Spleen (tissue), 11 donors: ENCODE results near the gene CEMIP2. TPM values are rescaled to one million over a fixed set of nuclear protein-coding genes. Genes with fewer than 3 reads are reported as not detected.
"Not testable (repeated sequence)": the region's sequence is repeated elsewhere in the genome, so short reads cannot be mapped to it uniquely, and the experiment has no call there.

Experiments used
- DNase-seq: peaks from one replicate; pipeline ENCODE4 v3.0.0-alpha.2; 2020
- H3K27ac ChIP-seq, 8 donors: fragments of 200-600 bp; sonication (generic) in 7 of 8; 1 replicate in 4 of 8; 2 replicates in 4 of 8; pipeline versions ENCODE4 v1.5.0 to v1.8.0; 2016 to 2021; ENCODE audit warnings: inconsistent platforms in 4 of 8, mild to moderate bottlenecking in 4 of 8, moderate library complexity in 1 of 8
- H3K27me3 ChIP-seq, 7 donors: fragments of 200-600 bp; sonication (generic) in 6 of 7; replicated peaks in 1 of 7; 1 replicate in 4 of 7; 2 replicates in 3 of 7; pipeline versions ENCODE4 v1.5.0 to v1.8.0; 2016 to 2021; ENCODE audit warnings: inconsistent platforms in 3 of 7, mild to moderate bottlenecking in 1 of 7
- H3K36me3 ChIP-seq, 6 donors: fragments of 200-600 bp; sonication (generic) in 5 of 6; 1 replicate in 4 of 6; 2 replicates in 2 of 6; pipeline versions ENCODE4 v1.5.0 to v1.8.0; 2016 to 2021; ENCODE audit warnings: inconsistent platforms in 2 of 6
- H3K4me1 ChIP-seq, 6 donors: fragments of 200-600 bp; sonication (generic) in 5 of 6; 1 replicate in 3 of 6; 2 replicates in 3 of 6; pipeline versions ENCODE4 v1.5.0 to v1.8.0; 2016 to 2021; ENCODE audit warnings: inconsistent platforms in 3 of 6
- H3K4me3 ChIP-seq, 8 donors: fragments of 200-600 bp; sonication (generic) in 7 of 8; 1 replicate in 4 of 8; 2 replicates in 4 of 8; pipeline versions ENCODE4 v1.5.0 to v1.8.0; 2016 to 2021; ENCODE audit warnings: inconsistent platforms in 4 of 8, mild to moderate bottlenecking in 4 of 8, moderate library complexity in 2 of 8
- H3K9me3 ChIP-seq, 8 donors: fragments of 200-600 bp; sonication (generic) in 7 of 8; 1 replicate in 4 of 8; 2 replicates in 4 of 8; pipeline versions ENCODE4 v1.5.0 to v1.8.0; 2016 to 2021; ENCODE audit warnings: inconsistent platforms in 4 of 8
- POLR2A ChIP-seq, 3 donors: fragments of 450-650 bp; IDR thresholded peaks; one replicate each; pipeline ENCODE4 v1.5.1; 2017; ENCODE audit warnings: antibody characterized with exemption in 3 of 3, mild to moderate bottlenecking in 1 of 3
- POLR2AphosphoS5 ChIP-seq, 3 donors: sonication (generic); formaldehyde crosslinking; IDR thresholded peaks; one replicate each; pipeline ENCODE4 v1.5.1; 2017; ENCODE audit warnings: antibody characterized with exemption in 3 of 3
- WGBS, 5 donors: extraction: QIAGEN DNeasy Blood & Tissue Kit in 3 of 5; methylation state at CpG; one replicate each; pipeline versions ENCODE4 v1.1.5 to v1.1.7; 2013 to 2018; 5-methylcytosine and 5-hydroxymethylcytosine counted together
- intact Hi-C: fragments of 100-400 bp; cut with DNase I; formaldehyde crosslinking; loops from one replicate; pipeline ENCODE4 v1.15.0; 2023; ENCODE audit warnings: low total_unique reads
- polyA plus RNA-seq, 3 donors: library from polyadenylated mRNA; stranded (reverse); fragments of 200-250 nt; gene quantifications; one replicate each; pipeline ENCODE4 v1.2.1, GENCODE V29; 2013
- total RNA-seq, 7 donors: library from RNA; depleted of rRNA in 3 of 7; stranded (reverse); fragments of >200 nt in 3 of 7; fragmentation: NEBNext Ultra II Directional in 4 of 7; extraction: Animal tissue kit (Norgen Biotek cat#: 25700) in 4 of 7; gene quantifications; one replicate each; pipeline versions ENCODE4 v1.1.0 to v1.2.1, GENCODE V29; 2016 to 2021
- TF ChIP-seq, protein P1 (sequence below), 11 experiments: fragments of 200-600 bp in 7 of 11; fragments of 450-650 bp in 4 of 11; sonication (generic) in 4 of 11; IDR thresholded peaks in 8 of 11; conservative IDR thresholded peaks in 3 of 11; 1 replicate in 7 of 11; 2 replicates in 4 of 11; pipeline versions ENCODE4 v1.4.0 to v1.8.0; 2016 to 2021; ENCODE audit warnings: antibody characterized with exemption in 11 of 11, inconsistent platforms in 4 of 11, mild to moderate bottlenecking in 1 of 11
- donor health status: healthy with polysubstance abuse.
- donor health status: DM: no; HTN: no; CAD: no; lungs with moderate emphysema.
- donor health status: DM: no; HTN: no; CAD: no.
- donor health status: Bipolar disorder and iron deficiency.
- donor health status: healthy.
- donor health status: DM: no; HTN: no; CAD: no.
- donor health status: DM: yes; HTN: yes; CAD: no.

The CEMIP2 gene
- total and polyA plus RNA-seq, 10 donors = 14.2 to 175 (median 86.1) TPM

DNA sequence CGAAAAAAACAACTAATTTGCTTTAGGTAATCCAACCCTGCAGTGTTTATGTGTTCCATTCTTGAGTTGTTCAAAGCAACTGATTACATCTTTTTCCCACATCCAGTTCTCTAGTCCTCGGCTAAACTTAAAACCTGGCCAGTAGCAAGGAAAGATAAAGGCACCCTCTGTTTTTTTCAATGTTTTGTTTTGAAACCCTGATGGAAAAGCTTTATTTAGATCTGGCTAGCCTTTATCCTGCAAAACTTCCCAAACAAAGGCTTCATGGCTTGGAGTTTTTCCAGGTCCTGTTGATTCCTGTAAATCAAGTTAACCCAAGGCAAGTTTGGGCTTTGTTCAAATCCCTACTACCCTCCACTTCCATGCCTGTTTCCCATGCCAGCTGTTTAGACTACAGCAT, 105.1 kb downstream of the CEMIP2 start:
- no peak for DNase-seq
- intact Hi-C loops = no loop called here
- TF ChIP-seq POLR2A (IDR thresholded peaks at IDR 0.05) (no peak), POLR2AphosphoS5 (IDR thresholded peaks at IDR 0.05) (no peak)
- TF ChIP-seq, protein P1, sequence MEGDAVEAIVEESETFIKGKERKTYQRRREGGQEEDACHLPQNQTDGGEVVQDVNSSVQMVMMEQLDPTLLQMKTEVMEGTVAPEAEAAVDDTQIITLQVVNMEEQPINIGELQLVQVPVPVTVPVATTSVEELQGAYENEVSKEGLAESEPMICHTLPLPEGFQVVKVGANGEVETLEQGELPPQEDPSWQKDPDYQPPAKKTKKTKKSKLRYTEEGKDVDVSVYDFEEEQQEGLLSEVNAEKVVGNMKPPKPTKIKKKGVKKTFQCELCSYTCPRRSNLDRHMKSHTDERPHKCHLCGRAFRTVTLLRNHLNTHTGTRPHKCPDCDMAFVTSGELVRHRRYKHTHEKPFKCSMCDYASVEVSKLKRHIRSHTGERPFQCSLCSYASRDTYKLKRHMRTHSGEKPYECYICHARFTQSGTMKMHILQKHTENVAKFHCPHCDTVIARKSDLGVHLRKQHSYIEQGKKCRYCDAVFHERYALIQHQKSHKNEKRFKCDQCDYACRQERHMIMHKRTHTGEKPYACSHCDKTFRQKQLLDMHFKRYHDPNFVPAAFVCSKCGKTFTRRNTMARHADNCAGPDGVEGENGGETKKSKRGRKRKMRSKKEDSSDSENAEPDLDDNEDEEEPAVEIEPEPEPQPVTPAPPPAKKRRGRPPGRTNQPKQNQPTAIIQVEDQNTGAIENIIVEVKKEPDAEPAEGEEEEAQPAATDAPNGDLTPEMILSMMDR (IDR thresholded peaks at IDR 0.05 in 8 of 11, conservative IDR thresholded peaks at IDR 0.05 in 3 of 11) = no peak
- Histone ChIP-seq H3K4me3 (no peak overlapping the region), H3K9me3 (no peaks in the 10 kb centered on the region), H3K4me1 (peaks cover 0 to 12% (median 0%) of the 10 kb centered on the region in 6 donors), H3K27me3 (no peaks in the 10 kb centered on the region), H3K36me3 (no peaks in the 10 kb centered on the region), H3K27ac (peak overlapping the region in 1 of 8 donors; percentile 1)
- 39 to 61% (median 41%) methylated on average over 2 of the region's 2 CpGs for WGBS, 5 donors

DNA sequence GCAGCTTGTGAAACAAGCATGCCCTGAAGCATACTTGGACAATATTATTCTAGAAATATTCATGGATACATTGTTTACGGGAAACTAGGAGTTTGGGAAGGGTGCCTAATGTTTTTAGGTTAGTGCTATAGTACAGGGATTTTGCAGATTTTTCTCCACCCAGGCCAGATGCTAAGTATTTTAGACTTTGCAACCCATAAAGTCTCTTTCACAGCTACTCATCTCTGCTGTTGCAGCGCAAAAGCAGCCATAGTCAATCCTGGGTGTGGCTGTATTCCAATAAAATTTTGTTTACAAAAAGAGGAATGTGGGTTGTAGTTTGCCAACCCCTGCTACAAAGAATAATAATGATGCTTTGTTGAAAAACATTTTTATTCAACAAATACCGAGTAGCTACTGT, 106.2 kb downstream of the CEMIP2 start:
- 94 to 97% (median 96%) methylated on average over 3 of the region's 3 CpGs for WGBS, 5 donors
- no peak overlapping the region for H3K27ac ChIP-seq
- intact Hi-C loops = no loop called here

DNA sequence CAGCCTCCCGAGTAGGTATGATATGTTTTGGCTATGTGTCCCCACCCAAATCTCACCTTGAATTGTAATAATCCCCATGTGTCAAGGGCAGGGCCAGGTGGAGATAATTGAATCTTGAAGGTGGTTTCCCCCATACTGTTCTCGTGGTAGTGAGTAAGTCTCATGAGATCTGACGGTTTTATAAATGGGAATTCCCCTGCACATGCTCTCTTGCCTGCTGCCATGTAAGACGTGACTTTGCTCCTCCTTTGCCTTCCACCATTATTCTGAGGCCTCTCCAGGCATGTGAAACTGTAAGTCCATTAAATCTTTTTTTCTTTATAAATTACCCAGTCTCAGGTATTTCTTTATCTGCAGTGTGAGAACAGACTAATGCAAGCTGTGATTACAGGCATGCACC, 111.0 kb downstream of the CEMIP2 start:
- H3K9me3 ChIP-seq = peaks cover 0 to 10% (median 3%) of the 10 kb centered on the region in 8 donors
- H3K36me3 ChIP-seq, H3K4me1 ChIP-seq, DNase-seq, H3K4me3 ChIP-seq, H3K27me3 ChIP-seq, intact Hi-C loops, H3K27ac ChIP-seq: not testable (repeated sequence)
- 73 to 78% (median 76%) methylated on average over 4 of the region's 4 CpGs for WGBS, 5 donors

More for the DNA sequence above, 106.2 kb downstream of the CEMIP2 start:
- Histone ChIP-seq H3K36me3 (no peaks in the 10 kb centered on the region), H3K9me3 (peaks cover 0 to 7% (median 2%) of the 10 kb centered on the region in 8 donors), H3K27me3 (no peaks in the 10 kb centered on the region), H3K4me1 (peaks cover 0 to 12% (median 0%) of the 10 kb centered on the region in 6 donors), H3K4me3 (no peak overlapping the region)
- DNase-seq = no peak
- TF ChIP-seq POLR2AphosphoS5 (IDR thresholded peaks at IDR 0.05) (no peak), POLR2A (IDR thresholded peaks at IDR 0.05) (no peak)
- TF ChIP-seq, protein P1 (IDR thresholded peaks at IDR 0.05 in 8 of 11, conservative IDR thresholded peaks at IDR 0.05 in 3 of 11) = no peak

DNA sequence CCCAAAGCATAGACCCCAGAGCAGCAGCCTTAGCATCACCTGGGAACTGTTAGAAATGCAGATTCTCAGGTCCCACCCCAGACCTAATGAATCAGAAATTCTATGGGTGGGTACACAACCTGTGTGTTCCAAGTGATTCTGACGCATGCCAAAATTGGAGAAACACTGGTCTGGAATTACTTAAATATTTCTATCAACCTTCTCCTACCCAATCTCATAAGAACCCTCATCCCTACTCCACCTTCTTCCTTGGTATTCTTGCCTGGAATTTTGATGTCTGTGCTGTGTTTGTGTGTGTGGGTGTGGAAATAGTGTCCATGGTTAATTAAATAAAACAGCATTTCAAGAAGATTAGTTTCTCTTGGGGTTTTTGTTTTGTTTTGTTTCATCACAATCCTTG, 111.8 kb downstream of the CEMIP2 start:
- Histone ChIP-seq H3K27ac (no peak overlapping the region), H3K27me3 (no peaks in the 10 kb centered on the region), H3K36me3 (no peaks in the 10 kb centered on the region), H3K4me3 (no peak overlapping the region), H3K4me1 (peaks cover 0 to 5% (median 0%) of the 10 kb centered on the region in 6 donors), H3K9me3 (peaks cover 0 to 10% (median 3%) of the 10 kb centered on the region in 8 donors)
- WGBS, 5 donors = 93 to 100% (median 97%) methylated on average over 1 of the region's 1 CpG
- TF ChIP-seq, protein P1 (IDR thresholded peaks at IDR 0.05 in 8 of 11, conservative IDR thresholded peaks at IDR 0.05 in 3 of 11) = no peak
- no peak for TF ChIP-seq POLR2A (IDR thresholded peaks at IDR 0.05)
- no peak for TF ChIP-seq POLR2AphosphoS5 (IDR thresholded peaks at IDR 0.05)
- intact Hi-C loops = no loop called here
- no peak for DNase-seq

DNA sequence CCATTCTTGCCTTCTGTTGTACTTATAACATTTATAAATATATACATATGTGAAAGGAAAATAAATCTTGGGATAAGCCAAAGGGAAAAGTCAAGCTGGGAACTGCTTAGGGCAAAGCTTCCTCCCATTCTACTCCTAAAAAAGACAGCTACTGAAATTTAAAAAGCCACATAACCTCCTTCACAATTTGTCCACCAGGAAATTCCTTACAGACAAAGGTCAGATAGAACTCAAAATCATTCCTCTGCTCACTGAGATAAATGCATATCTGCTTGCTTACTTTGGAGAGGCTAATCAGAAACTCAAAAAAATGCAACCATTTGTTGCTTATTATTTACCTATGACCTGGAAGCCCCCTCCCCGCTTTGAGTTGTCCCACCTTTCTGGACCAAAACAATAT, 112.5 kb downstream of the CEMIP2 start:
- Histone ChIP-seq H3K27ac (peak overlapping the region in 2 of 8 donors; percentile 8 to 27), H3K27me3 (no peaks in the 10 kb centered on the region), H3K9me3 (peaks cover 0 to 10% (median 3%) of the 10 kb centered on the region in 8 donors), H3K4me1 (peaks cover 0 to 5% (median 0%) of the 10 kb centered on the region in 6 donors), H3K36me3 (no peaks in the 10 kb centered on the region), H3K4me3 (no peak overlapping the region)
- intact Hi-C loops = no loop called here
- WGBS, 5 donors = 67 to 89% (median 81%) methylated on average over 1 of the region's 1 CpG
- TF ChIP-seq, protein P1 (IDR thresholded peaks at IDR 0.05 in 8 of 11, conservative IDR thresholded peaks at IDR 0.05 in 3 of 11) = no peak
- TF ChIP-seq POLR2A (IDR thresholded peaks at IDR 0.05) (no peak), POLR2AphosphoS5 (IDR thresholded peaks at IDR 0.05) (no peak)
- DNase-seq = no peak
